ENCODE results near the gene ACSM2B. TPM values are rescaled to one million over a fixed set of nuclear protein-coding genes. Genes with fewer than 3 reads are reported as not detected.
"Not testable (repeated sequence)": the region's sequence is repeated elsewhere in the genome, so short reads cannot be mapped to it uniquely, and the experiment has no call there.

The ACSM2B gene
- total RNA-seq, 1 donor from 2014 or later: not detected

DNA sequence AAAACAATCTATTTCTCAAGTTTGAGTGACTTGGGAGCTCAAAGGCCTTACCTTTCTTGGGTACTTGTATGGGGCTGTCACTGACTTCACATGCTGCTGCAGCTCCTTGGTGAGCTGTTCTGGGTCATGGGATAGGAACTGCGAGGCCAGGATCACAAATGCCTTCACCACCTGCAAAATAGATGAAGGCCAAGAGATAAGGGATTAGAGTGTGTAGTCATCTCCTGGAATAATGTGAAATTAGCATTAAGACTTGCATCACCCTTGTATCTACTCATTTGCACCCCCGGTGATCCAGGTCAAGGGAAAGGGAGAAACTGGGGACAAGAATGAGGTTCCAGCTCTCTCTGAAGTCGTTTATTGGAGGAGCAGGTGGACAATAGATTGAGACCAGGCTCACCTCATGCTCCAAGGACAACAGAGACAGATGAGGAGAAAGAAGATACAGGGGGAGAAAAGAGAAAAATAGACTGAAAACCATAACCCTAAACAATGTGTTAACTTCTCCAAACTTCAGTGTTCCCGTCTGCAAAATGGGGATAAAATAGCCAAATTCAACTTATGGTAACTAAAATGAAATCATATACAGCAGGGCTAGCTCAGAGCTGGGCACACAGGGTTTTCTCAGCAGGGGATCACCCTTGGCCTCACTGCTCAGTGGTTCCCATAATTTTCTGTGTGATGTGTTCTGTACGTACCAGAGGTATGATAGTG lies 35.4 kb downstream of the ACSM2B start:
- H3K4me1 ChIP-seq; DNase-seq (ENCODE audit: low spot score in 2 of 2); intact Hi-C loops (cut with DNase I); H3K9me3 ChIP-seq; H3K27me3 ChIP-seq; H3K4me3 ChIP-seq; H3K27ac ChIP-seq; H3K36me3 ChIP-seq: not testable (repeated sequence)

DNA sequence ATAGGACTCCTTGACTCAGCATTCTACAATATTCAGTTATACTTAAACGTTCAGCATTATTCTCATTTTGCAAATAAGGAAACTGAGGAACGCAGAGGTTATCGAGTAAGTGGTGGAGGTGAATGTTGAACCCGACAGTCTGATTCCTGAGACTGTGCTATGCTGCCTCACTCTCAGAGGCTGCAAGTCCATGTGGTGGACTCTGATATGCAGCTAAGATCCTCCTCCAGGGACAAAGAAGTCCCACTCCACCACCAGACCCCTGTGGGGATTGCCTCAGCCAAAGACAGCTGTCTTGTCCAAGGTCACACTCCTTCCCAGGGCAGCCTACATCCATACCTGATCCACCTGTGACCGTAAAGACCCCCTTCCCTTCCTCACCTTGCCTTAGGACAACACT lies 37.5 kb downstream of the ACSM2B start:
- no peaks in the 10 kb centered on the region for H3K4me1 ChIP-seq
- no peak overlapping the region for H3K4me3 ChIP-seq
- TF ChIP-seq, protein P1, sequence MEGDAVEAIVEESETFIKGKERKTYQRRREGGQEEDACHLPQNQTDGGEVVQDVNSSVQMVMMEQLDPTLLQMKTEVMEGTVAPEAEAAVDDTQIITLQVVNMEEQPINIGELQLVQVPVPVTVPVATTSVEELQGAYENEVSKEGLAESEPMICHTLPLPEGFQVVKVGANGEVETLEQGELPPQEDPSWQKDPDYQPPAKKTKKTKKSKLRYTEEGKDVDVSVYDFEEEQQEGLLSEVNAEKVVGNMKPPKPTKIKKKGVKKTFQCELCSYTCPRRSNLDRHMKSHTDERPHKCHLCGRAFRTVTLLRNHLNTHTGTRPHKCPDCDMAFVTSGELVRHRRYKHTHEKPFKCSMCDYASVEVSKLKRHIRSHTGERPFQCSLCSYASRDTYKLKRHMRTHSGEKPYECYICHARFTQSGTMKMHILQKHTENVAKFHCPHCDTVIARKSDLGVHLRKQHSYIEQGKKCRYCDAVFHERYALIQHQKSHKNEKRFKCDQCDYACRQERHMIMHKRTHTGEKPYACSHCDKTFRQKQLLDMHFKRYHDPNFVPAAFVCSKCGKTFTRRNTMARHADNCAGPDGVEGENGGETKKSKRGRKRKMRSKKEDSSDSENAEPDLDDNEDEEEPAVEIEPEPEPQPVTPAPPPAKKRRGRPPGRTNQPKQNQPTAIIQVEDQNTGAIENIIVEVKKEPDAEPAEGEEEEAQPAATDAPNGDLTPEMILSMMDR (IDR thresholded peaks at IDR 0.05): no peak
- no peaks in the 10 kb centered on the region for H3K27me3 ChIP-seq
- DNase-seq (ENCODE audit: low spot score in 2 of 2): no peak
- no peaks in the 10 kb centered on the region for H3K9me3 ChIP-seq
- intact Hi-C loops (cut with DNase I): no loop called here
- no peaks in the 10 kb centered on the region for H3K36me3 ChIP-seq
- H3K27ac ChIP-seq: no peak overlapping the region

DNA sequence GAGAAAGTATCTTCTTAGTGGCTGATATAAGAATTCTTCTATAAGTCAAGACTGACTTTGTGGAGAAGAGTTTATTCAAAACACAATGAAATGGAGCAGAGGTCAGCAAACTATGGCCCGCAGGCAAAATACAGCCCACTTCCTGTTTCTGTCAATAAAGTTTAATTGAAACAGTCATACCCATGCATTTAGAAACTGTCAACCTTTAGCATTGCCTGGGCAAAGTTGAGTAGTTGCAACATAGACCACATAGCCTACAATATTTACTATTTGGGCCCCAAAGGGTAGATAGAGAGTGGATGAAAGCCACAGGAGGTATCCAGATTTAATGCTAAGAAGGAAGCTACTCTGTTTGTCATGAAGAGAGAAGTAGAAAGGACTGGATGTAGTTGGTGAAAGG lies 38.0 kb downstream of the ACSM2B start:
- H3K4me3 ChIP-seq: no peak overlapping the region
- intact Hi-C loops (cut with DNase I): no loop called here
- no peak overlapping the region for H3K27ac ChIP-seq
- no peaks in the 10 kb centered on the region for H3K9me3 ChIP-seq
- no peaks in the 10 kb centered on the region for H3K36me3 ChIP-seq
- no peaks in the 10 kb centered on the region for H3K4me1 ChIP-seq
- no peaks in the 10 kb centered on the region for H3K27me3 ChIP-seq
- TF ChIP-seq, protein P1 (IDR thresholded peaks at IDR 0.05): no peak
- no peak for DNase-seq (ENCODE audit: low spot score in 2 of 2)

DNA sequence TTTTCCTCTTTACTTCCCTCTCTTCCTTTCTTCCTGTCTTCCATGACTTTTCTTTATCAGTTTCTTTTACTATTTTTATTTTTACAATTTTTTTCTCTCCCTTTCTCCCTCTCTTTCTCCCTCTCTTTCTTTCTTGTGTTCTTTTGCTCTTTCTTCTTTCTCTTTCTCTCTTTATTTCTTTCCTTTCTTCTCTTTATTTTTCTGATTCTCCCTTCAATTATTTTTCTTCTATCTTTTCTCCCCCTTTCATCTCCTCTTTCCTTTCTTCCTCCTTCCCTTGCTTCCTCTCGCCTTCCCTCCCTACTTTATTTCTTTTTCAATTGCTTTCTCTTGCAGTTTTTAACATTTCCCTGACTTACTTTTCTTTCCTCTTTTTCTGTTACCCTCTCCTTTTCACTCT lies 39.5 kb downstream of the ACSM2B start:
- H3K36me3 ChIP-seq; H3K4me1 ChIP-seq; H3K4me3 ChIP-seq; H3K9me3 ChIP-seq; H3K27me3 ChIP-seq; DNase-seq (ENCODE audit: low spot score in 2 of 2); intact Hi-C loops (cut with DNase I); H3K27ac ChIP-seq: not testable (repeated sequence)

DNA sequence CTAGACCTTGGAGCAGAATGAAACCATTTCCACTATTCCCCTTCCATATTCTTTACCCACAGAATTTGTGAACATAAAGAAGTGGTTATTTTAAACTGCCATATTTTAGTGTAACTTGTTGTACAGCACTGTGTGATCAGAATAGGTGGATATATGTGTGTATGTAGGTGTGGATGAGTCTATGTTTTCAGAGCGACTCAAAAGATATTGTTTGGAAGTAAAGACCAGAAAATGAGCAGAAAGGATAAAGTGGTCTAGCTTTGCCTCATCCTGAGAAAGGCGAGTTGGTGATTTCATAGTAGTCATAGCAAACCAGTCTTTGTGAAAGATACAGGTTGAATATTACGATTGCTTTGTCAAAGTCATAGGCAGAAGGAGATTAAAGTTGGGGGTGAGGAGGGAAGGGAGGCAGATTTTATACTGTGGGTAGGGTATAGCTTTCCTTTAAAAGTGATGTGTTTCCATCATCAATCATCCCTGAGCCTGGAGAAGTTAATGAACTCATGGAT lies 43.8 kb downstream of the ACSM2B start:
- H3K27me3 ChIP-seq; H3K4me1 ChIP-seq; H3K9me3 ChIP-seq; intact Hi-C loops (cut with DNase I); H3K4me3 ChIP-seq; H3K27ac ChIP-seq; H3K36me3 ChIP-seq; DNase-seq (ENCODE audit: low spot score in 2 of 2): not testable (repeated sequence)

DNA sequence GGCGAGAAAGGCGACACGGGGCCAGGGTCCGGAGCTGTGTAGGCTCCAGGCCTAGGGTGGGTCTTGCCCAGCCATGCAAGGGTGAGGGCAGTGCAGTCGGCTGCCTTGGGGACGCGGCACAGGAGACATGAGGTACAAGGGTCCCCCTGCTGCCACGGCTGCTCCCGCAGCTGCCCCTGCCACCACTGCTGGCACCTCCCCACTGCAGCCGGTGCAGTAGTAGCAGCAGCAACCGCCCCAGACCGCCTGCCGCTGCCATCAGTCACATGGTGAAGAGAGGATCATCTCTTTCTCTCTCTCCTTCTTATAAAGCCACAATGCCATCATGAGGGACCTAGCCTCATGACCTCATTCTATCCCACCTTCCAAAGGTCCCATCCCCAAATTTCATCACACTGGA lies 44.4 kb downstream of the ACSM2B start:
- H3K4me3 ChIP-seq; H3K27me3 ChIP-seq; intact Hi-C loops (cut with DNase I); DNase-seq (ENCODE audit: low spot score in 2 of 2); H3K27ac ChIP-seq; H3K36me3 ChIP-seq; H3K9me3 ChIP-seq; H3K4me1 ChIP-seq: not testable (repeated sequence)

DNA sequence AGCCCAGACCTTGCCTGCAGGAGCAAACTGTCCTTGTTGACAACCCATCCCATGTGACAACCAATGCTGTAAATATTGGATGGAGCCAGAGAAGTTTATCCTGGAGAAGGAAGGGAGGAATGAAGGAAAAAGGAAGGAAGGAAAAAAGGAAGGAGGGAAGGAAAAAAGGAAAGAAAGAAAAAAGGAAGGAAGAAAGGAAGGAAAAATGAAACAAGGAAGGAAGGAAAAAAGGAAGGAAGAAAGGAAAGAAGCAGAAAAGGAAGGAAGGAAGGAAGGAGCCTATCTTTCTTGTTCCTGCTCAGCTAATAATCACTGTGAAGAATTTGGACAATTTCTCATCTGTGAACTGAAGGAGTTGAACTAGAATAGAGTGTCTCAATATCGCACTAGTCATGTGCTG lies 56.1 kb downstream of the ACSM2B start:
- no peaks in the 10 kb centered on the region for H3K9me3 ChIP-seq
- H3K4me3 ChIP-seq: no peak overlapping the region
- DNase-seq (ENCODE audit: low spot score in 2 of 2): no peak
- intact Hi-C loops (cut with DNase I): no loop called here
- no peaks in the 10 kb centered on the region for H3K36me3 ChIP-seq
- no peaks in the 10 kb centered on the region for H3K27me3 ChIP-seq
- TF ChIP-seq, protein P1 (IDR thresholded peaks at IDR 0.05): no peak
- no peaks in the 10 kb centered on the region for H3K4me1 ChIP-seq
- no peak overlapping the region for H3K27ac ChIP-seq

DNA sequence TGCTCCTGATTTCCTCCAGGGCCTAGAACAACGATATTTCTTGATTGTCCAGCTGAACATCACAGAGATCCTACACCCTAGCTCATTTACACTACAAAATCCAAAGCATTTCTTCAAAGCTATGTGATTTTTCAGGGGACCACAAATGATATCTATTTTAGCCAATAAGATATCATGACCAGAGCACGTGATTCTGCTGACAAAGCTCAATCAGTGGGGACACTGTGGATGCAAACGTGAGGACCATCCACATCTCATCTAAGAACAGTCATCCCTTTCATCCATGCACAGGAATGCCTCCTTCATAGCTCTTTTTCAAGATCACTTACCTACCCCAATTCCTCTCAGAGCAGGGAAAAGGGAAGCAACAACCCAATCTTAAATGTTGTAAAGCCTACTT lies 56.9 kb downstream of the ACSM2B start:
- Histone ChIP-seq H3K4me3 (no peak overlapping the region), H3K27ac (no peak overlapping the region), H3K27me3 (no peaks in the 10 kb centered on the region), H3K36me3 (no peaks in the 10 kb centered on the region), H3K9me3 (no peaks in the 10 kb centered on the region), H3K4me1 (no peaks in the 10 kb centered on the region)
- no peak for DNase-seq (ENCODE audit: low spot score in 2 of 2)
- intact Hi-C loops (cut with DNase I): no loop called here
- TF ChIP-seq, protein P1 (IDR thresholded peaks at IDR 0.05): no peak

All from ascending aorta (tissue), 2 donors.